ENCODE results near the gene NPIPB6. TPM values are rescaled to one million over a fixed set of nuclear protein-coding genes. Genes with fewer than 3 reads are reported as not detected.

Gene NPIPB6
- total and polyA plus RNA-seq, 12 donors, result 0.12 to 1.8 (median 0.69) TPM; not detected in 2

- Histone ChIP-seq H3K9me3 (no peaks in the 10 kb centered on the region), H3K27me3 (no peaks in the 10 kb centered on the region), H3K36me3 (no peaks in the 10 kb centered on the region), H3K4me1 (no peaks in the 10 kb centered on the region), H3K4me3 (no peak overlapping the region), H3K27ac (no peak overlapping the region)
- intact Hi-C loops (cut with DNase I), result no loop called here
- 53 to 55% methylated on average over 12 of the region's 12 CpGs for WGBS, 2 donors
- peak; percentile 29 to 86 (median 71) for TF ChIP-seq CTCF (IDR thresholded peaks at IDR 0.05)
- DNase-seq (peak; percentile 34 to 51), ATAC-seq (peak in 6 of 8 donors; percentile 56 to 85 (median 66))
These were observed 36.3 kb downstream of the NPIPB6 start for GRCh38 chr16:28326881-28327610.

GRCh38 chr16:28324887-28325279 is 38.4 kb downstream of the NPIPB6 start:
- intact Hi-C loops (cut with DNase I), result no loop called here
- TF ChIP-seq CTCF (IDR thresholded peaks at IDR 0.05), result no peak
- no peaks in the 10 kb centered on the region for H3K36me3 ChIP-seq
- DNase-seq (no peak), ATAC-seq (no peak)
- H3K9me3 ChIP-seq, result no peaks in the 10 kb centered on the region
- H3K27me3 ChIP-seq, result no peaks in the 10 kb centered on the region
- H3K4me1 ChIP-seq, result no peaks in the 10 kb centered on the region
- 84 to 90% methylated on average over 3 of the region's 3 CpGs for WGBS, 2 donors
- no peak overlapping the region for H3K4me3 ChIP-seq
- no peak overlapping the region for H3K27ac ChIP-seq

GRCh38 chr16:28324235-28324886 is 38.9 kb downstream of the NPIPB6 start:
- intact Hi-C loops (cut with DNase I), result no loop called here
- Histone ChIP-seq H3K9me3 (no peaks in the 10 kb centered on the region), H3K36me3 (no peaks in the 10 kb centered on the region), H3K27ac (no peak overlapping the region), H3K4me1 (no peaks in the 10 kb centered on the region), H3K27me3 (no peaks in the 10 kb centered on the region), H3K4me3 (no peak overlapping the region)
- ATAC-seq, result no peak
- WGBS, 2 donors, result 77 to 80% methylated on average over 5 of the region's 5 CpGs
- peak in 1 of 2 donors; percentile 1 for DNase-seq
- no peak for TF ChIP-seq CTCF (IDR thresholded peaks at IDR 0.05)

GRCh38 chr16:28321700-28322411 is 41.5 kb downstream of the NPIPB6 start:
- 62 to 68% methylated on average over 20 of the region's 20 CpGs for WGBS, 2 donors
- DNase-seq (no peak), ATAC-seq (peak in 7 of 8 donors; percentile 14 to 44 (median 26))
- no peaks in the 10 kb centered on the region for H3K9me3 ChIP-seq
- no peaks in the 10 kb centered on the region for H3K36me3 ChIP-seq
- no peak overlapping the region for H3K4me3 ChIP-seq
- intact Hi-C loops (cut with DNase I), result no loop called here
- no peaks in the 10 kb centered on the region for H3K27me3 ChIP-seq
- TF ChIP-seq CTCF (IDR thresholded peaks at IDR 0.05), result peak in 8 of 9 donors; percentile 46 to 78 (median 60)
- H3K4me1 ChIP-seq, result peaks cover 0 to 3% (median 0%) of the 10 kb centered on the region in 9 donors
- no peak overlapping the region for H3K27ac ChIP-seq
